Middle frontal gyrus (tissue), 1 donor: Measurements from ENCODE around the gene APBB1IP.

ENCODE experiments used
- DNase-seq: peaks from one replicate; pipeline ENCODE4 v3.0.0-alpha.2; 2015; ENCODE audit warnings: low spot score; ENCODE audit errors: extremely low spot score

The APBB1IP gene

DNA sequence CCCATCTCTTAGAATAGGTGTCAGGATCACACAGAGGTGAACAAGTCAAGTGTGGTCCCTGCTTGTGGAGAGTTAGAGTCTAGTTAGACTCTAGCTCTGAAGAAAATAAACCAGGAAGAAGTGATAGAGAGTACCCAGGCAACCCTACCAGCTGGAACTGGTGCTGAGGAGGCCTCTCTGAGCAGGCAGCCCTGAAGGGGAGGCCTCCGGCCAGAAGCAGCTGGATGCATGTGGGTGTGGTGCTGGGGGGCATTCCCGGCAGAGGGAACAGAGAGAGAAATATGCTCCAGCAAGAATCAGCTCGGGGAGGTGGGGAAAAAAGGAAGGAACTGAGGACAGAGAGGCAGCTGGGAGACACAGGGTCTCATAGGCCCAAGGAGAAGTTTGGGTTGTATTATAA is 68.6 kb downstream of the APBB1IP start:
- DNase-seq = no peak

- no peak for DNase-seq
These were observed 69.3 kb downstream of the APBB1IP start for GRCh38 chr10:26507441-26507840.

- DNase-seq = no peak
These were observed 69.9 kb downstream of the APBB1IP start for GRCh38 chr10:26508016-26508415.

- DNase-seq = no peak
These were observed 71.2 kb downstream of the APBB1IP start for GRCh38 chr10:26509307-26509706.

DNA sequence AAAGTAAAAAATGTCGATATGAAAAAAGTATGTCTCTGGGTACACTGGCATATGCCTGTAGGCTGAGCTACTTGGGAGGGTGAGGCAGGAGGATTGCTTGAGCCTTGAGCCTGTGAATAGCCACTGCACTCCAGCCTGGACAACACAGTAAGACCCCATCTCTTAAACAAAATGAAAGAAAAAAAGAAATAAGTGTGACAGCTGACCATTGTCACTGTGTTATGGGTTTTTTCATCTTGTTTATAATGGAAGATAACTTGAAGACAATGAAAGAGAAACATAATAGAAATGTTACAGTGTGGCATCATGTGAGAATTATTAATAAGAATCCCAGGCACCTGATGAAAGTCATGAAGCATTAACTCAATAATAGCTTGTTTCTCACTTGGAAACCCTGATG is 75.0 kb downstream of the APBB1IP start:
- DNase-seq = no peak

DNA sequence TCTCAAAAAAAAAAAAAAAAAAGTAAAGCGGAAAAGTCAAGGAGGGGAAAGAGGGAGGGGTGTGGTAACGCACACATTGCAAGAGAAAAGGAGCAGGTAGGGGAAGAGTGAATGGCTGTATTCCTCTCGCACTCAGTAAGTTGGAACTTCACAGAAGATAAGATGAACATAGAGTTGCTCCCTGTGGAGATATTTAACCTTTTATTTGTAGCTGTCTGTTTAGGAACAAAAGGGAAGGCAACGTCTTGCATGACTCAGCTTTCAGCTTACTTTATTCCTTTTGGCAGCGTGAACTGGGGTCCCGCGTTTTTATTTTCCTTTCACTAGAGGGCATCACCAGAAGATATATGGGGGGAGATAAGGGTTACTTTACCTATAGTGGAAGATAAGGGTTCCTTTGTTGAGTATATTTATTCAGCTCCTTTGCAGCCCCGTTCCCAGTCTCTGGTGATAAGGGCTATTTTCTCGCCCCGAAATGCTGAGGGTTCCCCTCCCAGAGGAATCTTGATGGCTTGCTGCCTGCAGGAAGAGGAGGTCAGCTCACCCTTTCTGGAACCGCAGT is 78.5 kb downstream of the APBB1IP start:
- no peak for DNase-seq

- DNase-seq = no peak
These were observed 79.2 kb downstream of the APBB1IP start for GRCh38 chr10:26517141-26517867.

DNA sequence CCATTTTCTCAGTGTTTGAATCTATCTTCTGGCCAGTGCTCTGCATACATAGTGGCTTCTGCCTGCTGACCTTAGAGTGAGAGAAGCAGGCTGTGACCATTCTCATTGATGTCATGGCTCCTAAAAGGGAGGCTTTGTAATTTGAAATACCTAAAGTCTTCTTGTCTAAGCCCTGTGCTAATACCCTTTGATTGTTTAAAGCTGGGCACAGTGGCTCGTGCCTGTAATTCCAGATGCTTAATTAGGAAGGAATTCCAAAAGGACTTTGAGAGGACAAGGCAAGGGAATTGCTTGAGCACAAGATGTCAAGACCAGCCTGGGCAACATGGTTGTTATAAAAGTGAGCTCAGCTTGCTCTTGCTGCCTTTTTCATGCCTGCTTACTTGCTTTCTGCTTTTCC is 81.7 kb downstream of the APBB1IP start:
- DNase-seq = no peak

DNA sequence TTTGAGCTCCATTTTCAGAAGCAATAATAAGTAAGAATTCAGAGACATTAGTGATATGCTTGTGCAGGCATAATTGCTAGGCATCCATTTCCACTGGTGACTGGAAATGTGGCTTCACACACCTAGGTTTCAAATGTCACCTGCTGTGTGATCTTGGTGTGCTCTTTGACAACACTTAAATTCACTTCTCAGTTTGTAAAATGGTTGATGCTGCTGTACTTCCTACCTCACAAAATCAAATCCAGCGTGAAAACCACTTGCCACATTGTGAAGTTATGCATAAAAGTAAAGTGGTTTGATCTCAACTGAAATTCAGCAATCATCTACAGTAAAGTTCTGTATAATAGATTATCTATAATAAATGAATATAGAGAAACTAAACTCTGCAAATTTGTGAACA is 82.4 kb downstream of the APBB1IP start:
- no peak for DNase-seq

GRCh38 chr10:26524161-26524896 is 86.2 kb downstream of the APBB1IP start:
- no peak for DNase-seq

DNA sequence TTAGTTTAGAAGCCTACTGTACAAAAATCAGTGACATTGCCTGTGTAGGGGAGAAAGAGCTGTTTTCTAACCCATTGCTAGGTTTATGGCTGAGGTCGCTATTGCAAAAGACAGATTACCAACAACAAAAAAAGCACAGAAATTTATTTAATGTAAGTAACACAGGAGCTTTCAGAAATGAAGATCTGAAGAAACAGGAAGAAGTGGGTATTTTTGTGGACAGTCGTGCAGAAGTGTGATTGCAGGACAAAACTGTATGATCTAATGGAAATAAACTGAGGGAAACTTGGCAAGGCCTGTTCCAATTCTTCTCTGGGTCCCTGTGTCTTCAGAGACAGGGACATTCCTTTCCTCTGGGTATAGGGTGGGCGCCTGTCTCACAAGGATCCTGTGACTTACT is 87.4 kb downstream of the APBB1IP start:
- DNase-seq = no peak

DNA sequence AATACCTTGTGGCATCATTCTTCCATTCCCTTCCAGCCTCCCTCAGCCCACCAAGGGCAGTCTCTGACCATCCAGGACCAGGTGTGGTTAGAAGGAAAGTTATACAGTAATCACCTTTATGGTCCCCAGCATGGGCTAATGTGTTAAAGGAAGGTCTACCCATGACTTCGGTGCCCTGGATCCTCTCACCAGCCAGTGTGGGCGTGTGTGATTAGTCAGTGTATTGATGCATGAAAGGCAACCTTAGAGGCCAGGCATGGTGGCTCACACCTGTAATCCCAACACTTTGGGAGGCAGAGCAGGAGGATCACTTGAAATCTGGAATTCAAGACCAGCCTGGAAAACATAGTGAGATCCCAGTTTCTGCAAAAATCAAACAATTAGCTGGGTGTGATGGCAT is 88.9 kb downstream of the APBB1IP start:
- DNase-seq = no peak

GRCh38 chr10:26528048-26528447 is 89.9 kb downstream of the APBB1IP start:
- no peak for DNase-seq

DNA sequence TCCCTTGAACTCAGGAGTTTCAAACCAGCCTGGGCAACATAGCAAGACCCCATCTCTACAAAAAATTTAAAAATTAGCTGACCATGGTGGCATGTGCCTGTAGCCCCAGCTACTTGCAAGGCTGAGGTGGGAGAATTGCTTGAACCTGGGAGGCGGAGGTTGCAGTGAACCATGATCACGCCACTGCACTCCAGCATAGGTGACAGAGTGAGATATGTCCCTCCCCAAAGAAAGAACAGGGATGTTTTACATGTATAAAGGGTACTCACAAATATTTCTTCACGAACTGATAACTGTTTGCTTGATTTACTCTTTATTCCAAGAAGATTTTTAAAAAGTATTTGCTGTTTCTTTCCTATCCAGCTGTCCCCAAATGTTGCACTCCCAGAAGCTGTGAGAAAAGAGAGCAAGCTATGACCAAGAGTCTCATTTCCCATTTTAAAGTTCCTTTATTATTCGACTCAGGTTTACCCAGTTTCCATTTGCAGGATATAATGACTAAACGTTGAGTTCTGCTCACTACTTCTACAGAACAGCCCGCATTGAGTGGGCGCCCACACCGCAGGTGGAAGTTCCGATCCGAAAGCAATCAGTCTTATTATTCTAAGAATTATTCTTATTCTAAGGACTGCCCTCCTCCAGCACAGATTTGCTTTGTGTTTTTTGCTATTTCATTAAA is 90.7 kb downstream of the APBB1IP start:
- no peak for DNase-seq

GRCh38 chr10:26534384-26534783 is 96.2 kb downstream of the APBB1IP start:
- no peak for DNase-seq

DNA sequence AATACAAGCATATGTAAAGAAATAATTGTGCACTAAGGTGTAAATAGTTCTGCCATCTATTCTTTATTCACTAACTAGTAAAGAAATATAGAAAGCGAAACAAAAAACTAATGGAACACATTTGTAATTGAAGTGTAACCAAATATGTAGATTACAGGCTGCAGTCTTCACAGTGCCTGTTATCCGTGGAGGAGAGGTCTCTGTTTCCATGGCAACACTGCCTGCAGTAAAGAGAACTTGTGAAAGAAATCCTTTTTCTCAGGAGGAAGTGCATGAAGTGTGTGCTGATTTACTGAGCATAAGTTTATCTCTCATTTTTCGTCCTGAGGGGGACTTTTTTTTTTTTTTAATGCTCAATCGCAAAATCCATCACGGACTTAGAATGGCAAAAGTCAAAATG is 102.5 kb downstream of the APBB1IP start:
- DNase-seq = no peak

- no peak for DNase-seq
These were observed 105.6 kb downstream of the APBB1IP start for GRCh38 chr10:26543567-26544306.

GRCh38 chr10:26544932-26545331 is 106.8 kb downstream of the APBB1IP start:
- no peak for DNase-seq

GRCh38 chr10:26550774-26551526 is 112.8 kb downstream of the APBB1IP start:
- no peak for DNase-seq

DNA sequence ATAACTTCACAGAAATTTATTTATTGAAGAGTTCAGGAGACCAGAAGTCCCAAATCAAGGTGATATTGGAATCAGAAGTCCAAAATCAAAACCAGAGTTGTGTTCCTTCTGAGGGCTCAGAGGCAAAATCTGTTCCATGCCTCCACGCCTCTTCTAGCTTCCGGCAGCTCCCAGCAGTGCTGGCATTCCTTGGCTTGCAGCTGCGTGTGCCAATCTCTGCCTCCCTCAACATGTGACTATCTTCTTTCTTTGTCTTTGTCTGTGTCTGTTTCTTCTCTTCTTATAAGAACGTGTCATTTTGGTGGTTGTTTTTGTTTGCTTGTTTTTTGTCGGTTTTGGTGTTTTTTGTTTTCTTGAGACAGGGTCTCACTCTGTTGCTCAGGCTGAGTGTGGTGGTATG is 116.1 kb downstream of the APBB1IP start:
- no peak for DNase-seq
